NT2/D1 (cell line): Measurements from ENCODE around the gene KIAA1549.

ENCODE experiments used
- DNase-seq: peaks from one replicate; pipeline ENCODE4 v3.0.0-alpha.2; 2011; ENCODE audit warnings: low read depth, low spot score
- H3K27me3 ChIP-seq: 2 replicates; pipeline ENCODE4 v1.6.0; 2011; ENCODE audit warnings: mild to moderate bottlenecking; ENCODE audit not compliant: insufficient read length, insufficient read depth
- H3K36me3 ChIP-seq: 2 replicates; pipeline ENCODE4 v1.6.1; 2011; ENCODE audit warnings: mild to moderate bottlenecking, low read length, mixed read lengths; ENCODE audit not compliant: insufficient read depth, insufficient read length
- H3K4me1 ChIP-seq: 2 replicates; pipeline ENCODE4 v1.5.1; 2011; ENCODE audit not compliant: insufficient read depth, insufficient read length
- H3K4me3 ChIP-seq: 2 replicates; pipeline ENCODE4 v1.5.1; 2011; ENCODE audit warnings: low read depth; ENCODE audit not compliant: insufficient read length
- H3K9ac ChIP-seq: 2 replicates; pipeline ENCODE4 v1.6.0; 2011; ENCODE audit warnings: low read depth; ENCODE audit not compliant: insufficient read length
- H3K9me3 ChIP-seq: 2 replicates; pipeline ENCODE4 v1.5.1; 2011; ENCODE audit warnings: mild to moderate bottlenecking, low read length; ENCODE audit not compliant: insufficient read depth
- SUZ12 ChIP-seq: IDR thresholded peaks from 2 replicates; pipeline ENCODE4 v1.6.1; 2011; ENCODE audit not compliant: insufficient read length, insufficient read depth; ENCODE audit errors: extremely low read depth
- YY1 ChIP-seq: IDR thresholded peaks from 2 replicates; pipeline ENCODE4 v1.6.1; 2011; ENCODE audit not compliant: insufficient read length, insufficient read depth
- ZNF274 ChIP-seq: IDR thresholded peaks from 2 replicates; pipeline ENCODE4 v1.6.1; 2011; ENCODE audit warnings: mild to moderate bottlenecking, low read depth, low read length

The KIAA1549 gene

DNA sequence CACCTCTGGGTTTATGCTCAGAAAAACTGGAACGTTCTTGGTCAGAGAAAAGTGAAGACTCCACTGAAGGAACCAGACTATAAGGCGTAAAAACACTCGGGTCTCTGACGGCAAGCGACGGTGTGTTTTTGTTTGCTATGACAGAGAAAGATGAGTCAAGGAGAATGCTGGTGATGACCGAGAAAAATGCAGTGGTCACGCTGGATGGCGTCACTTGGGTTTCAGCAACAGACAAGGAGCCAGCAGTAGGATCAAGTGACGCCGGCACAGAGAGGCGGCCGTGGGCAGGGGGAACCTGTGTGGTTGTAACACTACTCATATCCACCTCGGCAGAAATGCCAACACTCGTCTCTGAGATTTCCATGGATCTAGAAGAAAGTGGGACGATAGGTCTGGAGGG, 63.4 kb downstream of the KIAA1549 start:
- peaks cover 6% of the 10 kb centered on the region for H3K4me1 ChIP-seq
- peaks cover 9% of the 10 kb centered on the region; the same call in 1 of the 2 replicates for H3K9me3 ChIP-seq
- H3K9ac ChIP-seq, result no peak overlapping the region
- H3K27me3 ChIP-seq, result no peaks in the 10 kb centered on the region
- no peak for TF ChIP-seq ZNF274
- TF ChIP-seq YY1, result no peak
- TF ChIP-seq SUZ12, result no peak
- H3K36me3 ChIP-seq, result peaks cover 11% of the 10 kb centered on the region
- no peak for DNase-seq
- no peak overlapping the region for H3K4me3 ChIP-seq

DNA sequence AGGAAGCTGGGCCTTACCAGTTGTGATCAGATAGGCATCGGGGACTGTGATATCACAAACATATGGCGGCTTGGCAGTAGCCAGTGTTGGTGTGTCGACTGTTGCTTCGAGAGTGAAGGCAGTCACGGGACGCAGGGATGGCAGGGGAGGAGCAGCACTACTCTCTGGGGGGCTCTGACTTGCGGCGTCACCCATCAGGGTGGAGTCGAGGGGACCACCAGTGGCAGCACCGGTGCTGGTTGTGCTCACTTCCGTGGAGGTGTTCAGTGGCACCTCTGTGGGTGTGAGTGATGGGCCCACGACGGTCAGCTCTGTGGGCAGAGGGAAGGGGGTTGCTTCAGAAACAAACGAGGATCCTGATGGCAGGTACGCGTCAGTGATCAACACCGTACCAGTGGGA, 64.5 kb downstream of the KIAA1549 start:
- DNase-seq, result no peak
- H3K27me3 ChIP-seq, result no peaks in the 10 kb centered on the region
- no peak for TF ChIP-seq YY1
- H3K36me3 ChIP-seq, result peaks cover 17% of the 10 kb centered on the region
- peaks cover 19% of the 10 kb centered on the region; the same call in 1 of the 2 replicates for H3K9me3 ChIP-seq
- H3K4me3 ChIP-seq, result no peak overlapping the region
- H3K4me1 ChIP-seq, result peaks cover 6% of the 10 kb centered on the region
- no peak overlapping the region for H3K9ac ChIP-seq

DNA sequence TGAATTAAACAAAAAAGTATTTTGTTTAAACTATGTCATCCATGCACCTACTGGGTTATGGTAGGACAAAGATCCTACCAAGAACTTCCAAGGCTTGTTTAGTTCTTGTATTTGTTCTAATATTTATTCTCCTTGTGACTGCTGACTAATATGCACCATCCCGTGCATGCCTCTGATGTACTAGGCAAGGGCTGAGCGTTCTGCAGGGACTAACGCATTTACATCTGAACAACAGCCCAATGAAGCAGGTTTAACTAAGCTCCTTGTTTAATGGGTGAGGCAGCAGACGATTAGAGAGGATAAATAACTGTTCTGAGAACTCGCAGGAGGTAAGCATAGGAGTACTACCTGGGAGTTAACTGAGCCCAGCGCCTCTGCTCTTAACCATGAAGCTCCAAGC, 64.9 kb downstream of the KIAA1549 start:
- no peaks in the 10 kb centered on the region for H3K27me3 ChIP-seq
- no peak overlapping the region for H3K4me3 ChIP-seq
- DNase-seq, result peak; percentile 25
- TF ChIP-seq YY1 (no peak), SUZ12 (no peak), ZNF274 (no peak)
- H3K4me1 ChIP-seq, result peaks cover 6% of the 10 kb centered on the region
- peaks cover 18% of the 10 kb centered on the region for H3K36me3 ChIP-seq
- H3K9ac ChIP-seq, result no peak overlapping the region
- peaks cover 22% of the 10 kb centered on the region; the same call in 1 of the 2 replicates for H3K9me3 ChIP-seq

DNA sequence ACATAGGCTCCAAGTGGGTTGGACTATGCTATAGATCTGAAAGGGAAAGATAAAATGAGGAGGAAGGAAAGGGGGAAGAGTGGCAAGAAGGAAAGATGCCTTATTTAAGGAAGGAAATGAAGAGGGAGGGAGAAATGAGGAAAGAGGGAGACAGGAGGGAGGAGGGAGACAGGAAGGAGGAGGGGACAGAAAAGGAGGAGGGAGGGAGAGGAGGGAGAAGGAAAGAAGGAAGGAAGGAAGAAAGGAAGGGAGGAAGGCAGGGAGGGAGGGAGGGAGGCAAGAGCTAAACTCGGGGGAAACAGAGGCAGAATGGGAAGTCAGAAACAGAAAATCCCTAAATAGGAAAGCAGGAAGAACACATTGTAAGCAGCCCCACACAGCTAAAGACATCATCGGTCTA, 67.4 kb downstream of the KIAA1549 start:
- no peak overlapping the region for H3K9ac ChIP-seq
- DNase-seq, result no peak
- H3K9me3 ChIP-seq, result peaks cover 22% of the 10 kb centered on the region; the same call in 1 of the 2 replicates
- H3K36me3 ChIP-seq, result peaks cover 18% of the 10 kb centered on the region
- no peaks in the 10 kb centered on the region for H3K27me3 ChIP-seq
- H3K4me1 ChIP-seq, result peaks cover 6% of the 10 kb centered on the region
- TF ChIP-seq SUZ12 (no peak), YY1 (no peak), ZNF274 (no peak)
- no peak overlapping the region for H3K4me3 ChIP-seq

DNA sequence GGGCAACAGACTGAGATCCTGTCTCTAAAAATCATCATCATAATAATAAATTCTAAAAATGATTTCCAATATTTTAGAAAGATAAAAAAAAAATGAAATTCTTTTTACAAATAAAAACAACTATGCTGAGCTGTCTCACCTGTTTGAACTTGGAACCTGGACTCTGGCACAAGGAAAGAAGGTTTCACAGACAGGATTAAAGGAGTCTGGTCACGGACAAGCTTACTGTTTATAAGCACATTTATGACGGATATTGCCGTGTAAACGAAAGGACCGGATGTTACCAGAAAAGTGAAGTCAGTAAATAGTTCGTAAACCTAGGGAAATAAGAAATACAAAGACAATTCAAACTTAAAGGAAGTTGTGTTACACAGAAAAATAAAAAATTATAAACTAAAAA, 70.2 kb downstream of the KIAA1549 start:
- H3K9ac ChIP-seq, result no peak overlapping the region
- peaks cover 20% of the 10 kb centered on the region for H3K36me3 ChIP-seq
- no peaks in the 10 kb centered on the region for H3K4me1 ChIP-seq
- DNase-seq, result no peak
- H3K4me3 ChIP-seq, result no peak overlapping the region
- no peaks in the 10 kb centered on the region for H3K27me3 ChIP-seq
- H3K9me3 ChIP-seq, result peaks cover 22% of the 10 kb centered on the region; the same call in 1 of the 2 replicates
- no peak for TF ChIP-seq YY1
- no peak for TF ChIP-seq SUZ12
- no peak for TF ChIP-seq ZNF274

DNA sequence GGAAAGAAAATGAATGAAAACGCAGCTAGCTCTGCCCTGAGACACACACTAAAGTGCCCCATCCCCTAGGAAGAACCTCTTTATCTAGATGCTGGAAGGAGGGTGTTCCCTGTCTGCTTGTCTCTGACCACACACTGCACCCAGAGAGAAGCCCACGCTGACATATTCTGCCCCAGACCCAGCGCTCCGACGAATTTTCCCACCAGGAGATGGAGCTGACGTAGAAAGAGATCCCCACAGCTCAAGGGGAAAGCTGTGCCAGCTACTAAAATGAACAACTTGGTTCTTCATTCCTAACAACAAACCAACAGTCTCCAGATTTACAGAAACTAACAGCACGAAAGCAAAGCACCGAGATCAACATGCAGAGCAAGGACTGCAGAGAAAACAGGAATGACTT, 73.3 kb downstream of the KIAA1549 start:
- H3K36me3 ChIP-seq, result peaks cover 24% of the 10 kb centered on the region
- H3K9ac ChIP-seq, result no peak overlapping the region
- H3K4me3 ChIP-seq, result no peak overlapping the region
- peaks cover 13% of the 10 kb centered on the region; the same call in 1 of the 2 replicates for H3K9me3 ChIP-seq
- TF ChIP-seq ZNF274 (no peak), SUZ12 (no peak), YY1 (no peak)
- no peaks in the 10 kb centered on the region for H3K4me1 ChIP-seq
- no peaks in the 10 kb centered on the region for H3K27me3 ChIP-seq
- no peak for DNase-seq

DNA sequence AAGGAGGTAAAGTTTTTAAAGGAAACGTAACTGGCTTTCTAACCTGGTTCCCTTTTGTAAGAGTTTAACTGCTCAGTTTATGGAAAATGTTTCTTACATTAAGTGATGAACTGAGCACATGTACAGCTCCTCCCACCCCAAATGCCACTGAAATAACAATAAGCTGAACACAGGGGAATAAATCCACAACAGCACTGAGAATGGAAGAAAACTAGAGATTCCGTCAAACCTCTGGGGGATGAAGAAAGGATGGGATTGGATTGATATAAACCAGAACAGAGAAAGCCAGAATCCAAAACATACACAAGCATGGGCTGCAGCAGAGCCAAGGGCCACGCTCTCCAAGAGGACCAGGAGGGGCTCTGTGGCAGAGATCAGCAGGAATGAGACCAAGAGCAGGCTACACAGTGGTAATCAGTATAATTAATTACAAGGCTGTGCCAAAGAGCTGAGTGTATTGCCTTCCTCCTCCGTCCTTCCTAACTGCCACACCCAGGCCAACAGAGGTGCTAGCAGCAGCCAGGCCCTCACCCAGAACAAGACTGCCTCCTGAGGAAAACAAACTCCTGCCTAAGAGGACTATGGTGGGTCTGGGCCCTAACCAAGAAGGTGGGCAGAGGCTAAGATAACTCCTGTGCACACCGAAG, 73.9 kb downstream of the KIAA1549 start:
- Histone ChIP-seq H3K9ac (no peak overlapping the region), H3K4me1 (no peaks in the 10 kb centered on the region), H3K36me3 (peaks cover 23% of the 10 kb centered on the region), H3K9me3 (peaks cover 8% of the 10 kb centered on the region; the same call in 1 of the 2 replicates), H3K4me3 (no peak overlapping the region), H3K27me3 (no peaks in the 10 kb centered on the region)
- DNase-seq, result no peak
- TF ChIP-seq ZNF274, result no peak
- TF ChIP-seq YY1, result no peak
- no peak for TF ChIP-seq SUZ12
